Measurements from ENCODE around the gene TMPRSS9. TPM values are rescaled to one million over a fixed set of nuclear protein-coding genes. Genes with fewer than 3 reads are reported as not detected.

TMPRSS9 gene
- total RNA-seq, 2 donors from 2014 or later = not detected

GRCh38 chr19:2321565-2322283 lies 38.3 kb upstream of the TMPRSS9 start:
- no peak overlapping the region for H3K27ac ChIP-seq
- DNase-seq (ENCODE audit: low spot score) = no peak
- peaks cover 0 to 4% of the 10 kb centered on the region in 2 donors for H3K4me1 ChIP-seq
- no peaks in the 10 kb centered on the region for H3K9me3 ChIP-seq
- peaks cover 14% of the 10 kb centered on the region for H3K36me3 ChIP-seq
- H3K27me3 ChIP-seq = no peaks in the 10 kb centered on the region
- TF ChIP-seq, protein P1, sequence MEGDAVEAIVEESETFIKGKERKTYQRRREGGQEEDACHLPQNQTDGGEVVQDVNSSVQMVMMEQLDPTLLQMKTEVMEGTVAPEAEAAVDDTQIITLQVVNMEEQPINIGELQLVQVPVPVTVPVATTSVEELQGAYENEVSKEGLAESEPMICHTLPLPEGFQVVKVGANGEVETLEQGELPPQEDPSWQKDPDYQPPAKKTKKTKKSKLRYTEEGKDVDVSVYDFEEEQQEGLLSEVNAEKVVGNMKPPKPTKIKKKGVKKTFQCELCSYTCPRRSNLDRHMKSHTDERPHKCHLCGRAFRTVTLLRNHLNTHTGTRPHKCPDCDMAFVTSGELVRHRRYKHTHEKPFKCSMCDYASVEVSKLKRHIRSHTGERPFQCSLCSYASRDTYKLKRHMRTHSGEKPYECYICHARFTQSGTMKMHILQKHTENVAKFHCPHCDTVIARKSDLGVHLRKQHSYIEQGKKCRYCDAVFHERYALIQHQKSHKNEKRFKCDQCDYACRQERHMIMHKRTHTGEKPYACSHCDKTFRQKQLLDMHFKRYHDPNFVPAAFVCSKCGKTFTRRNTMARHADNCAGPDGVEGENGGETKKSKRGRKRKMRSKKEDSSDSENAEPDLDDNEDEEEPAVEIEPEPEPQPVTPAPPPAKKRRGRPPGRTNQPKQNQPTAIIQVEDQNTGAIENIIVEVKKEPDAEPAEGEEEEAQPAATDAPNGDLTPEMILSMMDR (IDR thresholded peaks at IDR 0.05) = no peak
- no peak overlapping the region for H3K4me3 ChIP-seq

DNA sequence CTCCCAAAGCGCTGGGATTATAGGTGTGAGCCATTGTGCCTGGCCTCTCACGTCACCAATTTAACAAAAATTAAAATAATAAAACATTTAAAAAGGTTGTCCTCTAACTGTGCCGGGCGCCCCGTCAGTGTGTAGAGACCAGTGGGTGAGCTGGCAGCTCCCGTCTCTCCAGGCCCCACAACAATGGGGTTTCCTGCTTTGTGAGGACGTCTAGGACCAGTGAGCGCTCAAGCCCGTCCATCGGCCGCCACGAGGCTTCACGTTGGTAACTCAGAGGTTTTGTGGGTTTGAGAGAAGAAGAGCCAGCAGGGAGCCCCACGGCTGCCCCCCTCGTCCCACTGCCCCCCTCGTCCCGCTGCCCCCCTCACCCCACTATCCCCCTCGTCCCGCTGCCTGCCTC lies 36.4 kb upstream of the TMPRSS9 start:
- peaks cover 14% of the 10 kb centered on the region for H3K36me3 ChIP-seq
- TF ChIP-seq, protein P1 (IDR thresholded peaks at IDR 0.05) = no peak

DNA sequence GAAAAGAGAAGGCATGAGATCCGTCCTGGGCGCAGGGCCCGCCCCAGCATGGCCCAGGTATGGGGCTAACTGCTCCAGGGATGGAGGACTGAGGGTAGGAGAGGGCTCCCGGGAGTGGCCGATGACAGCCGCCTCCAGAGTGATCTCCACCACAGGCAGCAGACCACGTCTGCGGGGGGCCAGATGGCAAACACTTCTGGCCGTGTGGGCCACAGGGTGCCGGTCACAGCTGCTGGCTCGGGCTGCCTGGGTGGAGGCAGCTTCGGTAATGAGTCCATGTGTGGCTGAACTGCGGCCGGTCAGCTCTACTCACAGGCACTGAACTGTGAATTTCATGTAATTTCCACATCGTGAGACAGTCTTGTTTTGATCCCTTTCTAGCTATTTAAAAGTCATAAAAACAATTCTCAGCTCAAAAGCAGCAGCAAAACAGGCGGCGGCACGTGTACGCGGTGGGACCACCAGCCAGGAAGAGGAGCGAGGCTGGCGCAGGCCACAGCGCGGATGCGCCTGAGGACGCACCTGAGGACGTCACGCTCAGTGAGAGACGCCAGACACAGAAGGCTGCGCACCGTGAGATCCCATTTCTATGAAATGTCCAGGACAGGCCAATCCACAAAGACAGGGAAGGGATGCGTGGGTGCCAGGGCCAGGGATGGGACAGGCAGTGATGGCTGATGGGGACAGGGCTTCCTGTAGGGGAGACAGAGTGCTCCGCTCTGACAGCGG lies 35.7 kb upstream of the TMPRSS9 start:
- H3K27ac ChIP-seq = no peak overlapping the region
- no peak overlapping the region for H3K4me3 ChIP-seq
- H3K9me3 ChIP-seq = no peaks in the 10 kb centered on the region
- peaks cover 0 to 22% of the 10 kb centered on the region in 2 donors for H3K4me1 ChIP-seq
- TF ChIP-seq, protein P1 (IDR thresholded peaks at IDR 0.05) = no peak
- no peaks in the 10 kb centered on the region for H3K27me3 ChIP-seq
- peaks cover 14% of the 10 kb centered on the region for H3K36me3 ChIP-seq
- no peak for DNase-seq (ENCODE audit: low spot score)

More for the DNA sequence above, 36.4 kb upstream of the TMPRSS9 start:
- DNase-seq (ENCODE audit: low spot score) = no peak
- Histone ChIP-seq H3K27me3 (no peaks in the 10 kb centered on the region), H3K27ac (no peak overlapping the region), H3K9me3 (no peaks in the 10 kb centered on the region), H3K4me1 (peaks cover 0 to 17% of the 10 kb centered on the region in 2 donors), H3K4me3 (no peak overlapping the region)

DNA sequence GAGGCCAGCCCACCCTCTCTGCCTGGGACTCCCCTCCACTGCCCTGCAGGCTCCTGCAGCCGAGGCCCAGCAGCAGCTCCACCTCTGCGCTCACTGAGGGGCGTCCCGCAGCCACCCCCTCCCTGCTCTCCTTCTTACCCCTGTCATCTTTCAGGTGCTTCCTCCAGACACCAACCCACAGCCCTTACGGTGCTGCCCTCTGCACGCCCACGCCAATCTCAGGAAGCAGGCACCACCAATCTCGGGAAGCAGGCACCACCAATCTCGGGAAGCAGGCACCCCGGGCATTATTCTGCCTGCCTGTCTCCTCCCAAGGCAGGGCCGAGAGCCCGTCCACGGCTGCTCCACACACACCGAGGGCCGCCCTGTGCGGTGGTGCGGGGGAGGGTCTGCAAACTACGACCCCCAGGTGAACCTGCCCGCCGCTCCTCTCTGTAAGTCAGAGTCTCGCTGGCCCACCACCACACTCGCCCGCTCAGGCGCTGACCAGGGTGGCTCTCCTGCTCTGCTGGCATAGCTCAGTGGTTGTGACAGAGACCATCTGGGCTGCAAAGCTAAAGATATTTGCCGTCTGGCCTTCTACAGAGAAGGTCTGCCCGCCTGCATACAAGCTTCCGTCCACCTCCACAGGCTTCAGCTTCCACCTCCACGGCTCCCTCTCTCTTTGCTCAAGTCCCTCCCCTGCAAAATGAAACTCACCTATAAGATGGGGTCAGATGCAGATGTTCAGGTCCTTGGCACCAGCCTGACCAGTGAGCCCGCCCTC lies 34.6 kb upstream of the TMPRSS9 start:
- TF ChIP-seq, protein P1 (IDR thresholded peaks at IDR 0.05) = no peak
- Histone ChIP-seq H3K4me3 (no peak overlapping the region), H3K27ac (no peak overlapping the region), H3K4me1 (peaks cover 0 to 33% of the 10 kb centered on the region in 2 donors), H3K27me3 (no peaks in the 10 kb centered on the region), H3K36me3 (peaks cover 14% of the 10 kb centered on the region), H3K9me3 (no peaks in the 10 kb centered on the region)
- DNase-seq (ENCODE audit: low spot score) = no peak

DNA sequence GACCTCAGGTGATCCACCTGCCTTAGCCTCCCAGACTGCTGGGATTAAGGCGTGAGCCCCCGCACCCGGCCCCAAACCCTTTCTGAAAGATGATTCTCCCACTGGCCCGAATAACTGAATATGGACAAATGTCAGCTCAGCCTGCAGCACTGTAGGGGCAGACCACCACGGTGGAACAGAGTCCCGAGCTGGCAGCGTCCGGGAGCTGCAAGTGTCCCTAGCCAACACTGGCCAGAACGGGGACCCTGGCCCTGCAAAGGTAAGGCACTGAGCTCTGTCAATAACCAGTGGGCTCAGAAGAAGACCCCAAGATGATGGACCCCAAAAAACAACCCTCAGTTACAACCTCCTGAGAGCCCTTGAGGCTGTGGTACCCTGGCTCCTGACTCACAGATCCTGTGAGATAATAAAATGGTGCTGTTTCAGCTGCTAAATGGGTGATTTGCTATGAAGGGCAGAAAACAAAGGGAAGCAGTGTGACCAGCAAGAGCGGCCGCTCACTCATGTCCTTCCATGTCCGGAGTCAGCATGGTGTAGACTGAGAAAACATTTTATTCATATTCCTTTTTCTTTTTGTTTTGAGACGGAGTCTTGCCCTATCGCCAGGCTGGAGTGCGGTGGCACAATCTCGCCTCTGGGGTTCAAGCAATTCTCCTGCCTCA lies 33.2 kb upstream of the TMPRSS9 start:
- no peaks in the 10 kb centered on the region for H3K9me3 ChIP-seq
- no peak overlapping the region for H3K27ac ChIP-seq
- no peak overlapping the region for H3K4me3 ChIP-seq
- TF ChIP-seq, protein P1 (IDR thresholded peaks at IDR 0.05) = no peak
- peaks cover 0 to 47% of the 10 kb centered on the region in 2 donors for H3K4me1 ChIP-seq
- H3K36me3 ChIP-seq = peaks cover 11% of the 10 kb centered on the region
- H3K27me3 ChIP-seq = no peaks in the 10 kb centered on the region
- DNase-seq (ENCODE audit: low spot score) = no peak
